GM21723 (cell line): ENCODE data around the gene KANSL2.
"Not testable (repeated sequence)": the region's sequence is repeated elsewhere in the genome, so short reads cannot be mapped to it uniquely, and the experiment has no call there.

Source experiments
- ATAC-seq: cut with Tn5 transposase; IDR thresholded peaks from one replicate; pipeline ENCODE4 v1.9.1; 2021; ENCODE audit warnings: mild to moderate bottlenecking, moderate library complexity; ENCODE audit not compliant: unreplicated experiment

Gene KANSL2

DNA sequence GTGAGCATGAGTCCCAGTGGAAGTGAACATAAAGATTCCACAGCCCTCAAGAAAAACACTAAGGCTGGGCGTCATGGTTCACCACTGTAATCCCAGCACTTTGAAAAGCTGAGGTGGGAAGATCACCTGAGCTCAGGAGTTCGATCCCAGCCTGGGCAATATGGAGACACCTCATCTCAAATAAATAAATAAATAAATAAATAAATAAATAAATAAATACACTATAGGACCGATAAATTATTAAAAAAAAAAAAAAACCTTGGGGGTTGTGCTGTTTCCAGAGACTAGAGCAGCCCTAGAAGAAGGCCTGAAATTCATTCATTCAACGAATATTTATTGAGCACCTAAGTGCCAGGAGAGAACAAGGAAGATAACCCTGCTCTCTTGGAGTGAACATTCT, 1.5 kb upstream of the KANSL2 start:
- ATAC-seq: no peak

DNA sequence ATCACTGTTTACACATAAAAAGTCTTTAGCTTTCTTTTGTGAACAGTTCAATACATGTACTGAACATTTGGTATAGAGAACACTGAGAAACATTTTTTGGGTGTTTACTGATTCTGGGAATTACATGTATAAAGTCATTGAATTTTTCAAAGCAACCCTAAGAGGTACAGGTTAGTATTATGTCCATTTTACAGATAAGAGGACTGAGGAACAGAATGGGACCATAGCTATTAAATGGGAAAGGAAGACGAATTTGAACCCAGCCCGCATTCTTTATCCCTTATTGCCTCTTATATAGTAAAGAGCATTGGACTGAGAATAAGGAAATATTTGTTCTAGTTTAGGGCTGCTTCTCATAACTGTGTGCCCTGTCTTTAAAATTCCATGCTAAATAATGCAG, 889 bp upstream of the KANSL2 start:
- ATAC-seq: no peak

DNA sequence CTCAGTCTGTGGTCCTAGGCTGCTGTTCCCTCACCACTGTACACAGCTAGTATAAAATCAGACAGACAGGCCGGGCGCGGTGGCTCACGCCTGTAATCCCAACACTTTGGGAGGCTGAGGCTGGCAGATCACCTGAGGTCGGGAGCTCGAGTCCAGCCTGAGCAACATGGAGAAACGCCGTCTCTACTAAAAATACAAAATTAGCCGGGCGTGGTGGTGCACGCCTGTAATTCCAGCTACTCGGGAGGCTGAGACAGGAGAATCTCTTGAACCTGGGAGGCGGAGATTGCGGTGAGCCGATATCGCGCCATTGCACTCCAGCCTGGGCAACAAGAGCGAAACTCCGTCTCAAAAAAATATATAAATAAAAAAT, 481 bp upstream of the KANSL2 start:
- ATAC-seq: not testable (repeated sequence)

DNA sequence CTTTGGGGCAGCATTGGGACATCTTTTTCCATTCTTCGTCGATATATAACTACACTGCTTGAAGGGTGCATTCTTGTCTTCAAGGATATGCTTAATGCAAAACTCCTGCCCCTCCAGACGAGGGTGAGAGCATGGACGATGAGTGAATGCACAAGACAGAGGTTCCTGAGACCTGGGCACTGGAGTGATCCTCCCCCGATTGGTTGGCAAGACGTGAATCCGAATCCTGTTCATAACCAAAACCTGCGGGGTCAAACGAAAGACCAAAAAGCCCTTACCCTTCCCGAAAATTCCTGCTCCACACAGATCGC, 684 bp downstream of the KANSL2 start:
- no peak for ATAC-seq

DNA sequence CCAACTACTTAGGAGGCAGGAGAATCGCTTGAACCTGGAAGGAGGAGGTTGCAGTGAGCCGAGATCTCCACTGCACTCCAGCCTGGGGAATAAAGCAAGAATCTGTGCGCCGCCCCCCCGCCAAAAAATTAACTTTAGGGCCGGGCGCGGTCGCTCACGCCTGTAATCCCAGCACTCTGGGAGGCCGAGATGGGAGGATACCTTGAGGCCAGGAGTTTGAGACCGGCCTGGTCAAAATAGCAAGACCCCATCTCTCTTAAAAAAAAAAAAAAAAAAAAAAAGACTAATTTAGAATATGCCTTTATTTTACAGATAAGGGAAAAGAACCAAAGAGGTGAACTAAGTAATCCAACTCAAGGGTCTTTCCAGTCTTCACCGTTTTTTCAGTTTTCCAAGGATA, 1.2 kb downstream of the KANSL2 start:
- ATAC-seq: no peak

DNA sequence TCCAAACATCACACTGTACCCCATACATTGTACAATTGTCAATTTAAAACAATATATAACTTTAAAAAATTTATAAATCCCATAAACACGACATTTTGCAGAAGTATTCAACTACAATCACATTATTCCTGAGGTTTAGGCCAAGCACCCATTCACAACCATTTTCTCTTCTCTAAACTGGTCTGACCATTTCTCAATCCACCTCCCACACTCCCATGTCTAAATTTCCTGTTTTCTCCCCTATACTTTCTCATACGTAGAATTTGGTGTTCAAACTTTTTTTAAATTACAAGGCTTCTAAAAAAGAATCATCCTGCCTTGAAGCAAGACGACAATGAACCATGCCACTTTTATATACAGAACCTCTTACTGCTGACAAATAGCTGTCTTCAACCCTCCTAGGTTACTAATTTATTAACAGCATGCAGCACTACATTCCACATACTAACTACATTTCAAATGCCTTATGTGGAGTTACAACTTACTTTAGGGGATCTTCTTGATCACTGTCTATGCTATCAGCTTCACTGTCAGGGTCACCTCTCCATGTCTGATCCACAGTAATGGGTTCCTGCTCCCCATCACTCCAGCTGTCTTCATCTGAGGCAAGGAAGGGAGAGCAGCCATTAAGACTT, 3.4 kb downstream of the KANSL2 start:
- no peak for ATAC-seq

DNA sequence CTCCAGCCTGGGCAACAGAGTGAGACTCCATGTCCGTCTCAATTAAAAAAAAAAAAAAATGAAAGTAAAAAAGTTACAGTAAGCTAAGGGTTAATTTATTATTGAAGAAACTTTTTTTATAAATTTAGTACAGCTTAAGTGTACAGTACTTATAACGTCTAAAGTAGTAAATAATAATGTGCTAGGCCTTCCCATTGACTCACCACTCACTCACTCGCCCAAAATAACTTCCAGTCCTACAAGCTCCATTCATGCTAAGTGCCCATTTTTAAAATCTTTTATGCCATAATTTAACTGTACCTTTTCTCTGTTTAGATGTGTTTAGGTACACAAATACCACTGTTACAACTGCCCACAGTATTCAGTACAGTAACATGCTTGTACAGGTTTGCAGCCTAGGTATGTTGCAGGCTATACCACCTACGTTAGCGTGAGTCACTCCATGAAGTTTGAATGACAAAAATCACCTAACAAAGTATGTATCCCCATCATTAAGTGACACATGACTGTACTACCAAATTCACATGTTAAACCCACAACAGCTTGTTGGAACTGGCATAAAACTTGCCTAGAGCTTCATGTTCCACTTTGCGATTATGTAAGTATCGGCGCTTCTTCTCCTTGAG, 10.7 kb downstream of the KANSL2 start:
- no peak for ATAC-seq

DNA sequence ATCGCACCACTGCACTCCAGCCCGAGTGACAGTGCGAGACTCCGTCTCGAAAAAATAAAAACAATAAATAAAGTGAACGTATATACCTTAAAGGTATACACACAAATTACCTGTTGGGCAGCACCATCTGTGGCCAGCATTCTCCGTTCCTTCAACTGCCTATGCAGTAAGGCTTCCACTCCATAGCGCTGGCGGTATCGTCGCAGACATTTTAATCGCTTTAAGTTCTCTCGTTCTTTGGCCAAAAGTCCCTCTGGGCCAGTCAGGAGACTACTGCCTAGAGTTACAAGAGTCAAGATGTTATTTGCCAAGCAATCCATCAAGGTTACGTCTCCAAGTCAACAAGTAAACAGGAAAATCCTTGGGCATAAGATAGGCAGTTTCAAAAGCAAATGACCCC, 13.0 kb downstream of the KANSL2 start:
- no peak for ATAC-seq

DNA sequence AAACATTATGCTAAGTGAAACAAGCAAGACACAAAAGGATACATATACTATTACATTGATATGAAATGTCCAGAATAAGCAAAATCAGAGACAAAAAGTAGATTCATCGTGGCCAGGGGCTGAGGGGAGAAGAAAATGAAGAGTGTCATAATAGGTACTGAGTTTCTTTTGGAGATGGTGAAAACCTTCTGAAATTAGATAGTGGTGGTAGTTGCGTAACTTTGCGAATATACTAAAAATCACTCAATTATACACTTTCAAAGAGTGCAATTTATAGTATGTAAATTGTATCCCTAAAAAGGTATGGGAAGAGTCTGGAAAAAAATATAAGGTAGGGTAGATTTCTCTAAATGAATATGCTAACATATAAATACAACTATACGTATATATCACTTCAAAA, 22.2 kb downstream of the KANSL2 start:
- ATAC-seq: no peak

DNA sequence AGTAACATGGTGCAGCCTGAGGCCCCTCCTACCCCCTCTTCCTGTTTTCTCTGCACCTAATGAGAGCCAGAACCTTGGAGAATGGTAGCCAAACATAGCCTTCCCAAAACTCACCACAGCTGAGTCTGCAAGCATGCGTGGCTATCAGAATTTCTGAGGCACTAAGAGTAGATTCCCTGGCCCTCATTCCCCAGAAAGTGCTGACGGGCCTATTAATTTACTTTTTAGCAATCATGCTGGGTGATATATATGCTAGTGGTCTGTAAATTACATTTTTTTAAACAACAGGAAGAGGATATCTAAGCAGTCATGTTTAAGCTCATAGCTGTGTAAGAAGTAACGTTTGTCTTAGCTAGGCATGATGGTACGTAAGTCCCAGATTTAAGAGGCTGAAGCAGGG, 30.4 kb downstream of the KANSL2 start:
- ATAC-seq: no peak

DNA sequence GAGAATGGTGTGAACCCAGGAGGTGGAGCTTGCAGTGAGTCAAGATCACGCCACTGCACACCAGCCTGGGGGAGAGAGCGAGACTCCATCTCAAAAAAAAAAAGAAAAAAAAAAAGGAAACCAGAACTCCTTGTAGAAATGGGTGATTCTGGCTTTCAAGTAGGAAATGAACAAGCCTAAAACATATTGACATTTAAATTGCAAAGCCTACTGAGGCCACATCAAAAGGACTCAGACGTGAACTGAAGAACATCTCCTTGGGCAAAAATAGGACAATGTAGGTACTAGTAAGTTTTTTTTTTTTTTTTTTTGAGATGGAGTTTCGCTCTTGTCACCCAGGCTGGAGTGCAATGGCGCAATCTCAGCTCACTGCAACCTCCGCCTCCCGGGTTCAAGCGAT, 36.7 kb downstream of the KANSL2 start:
- ATAC-seq: not testable (repeated sequence)

DNA sequence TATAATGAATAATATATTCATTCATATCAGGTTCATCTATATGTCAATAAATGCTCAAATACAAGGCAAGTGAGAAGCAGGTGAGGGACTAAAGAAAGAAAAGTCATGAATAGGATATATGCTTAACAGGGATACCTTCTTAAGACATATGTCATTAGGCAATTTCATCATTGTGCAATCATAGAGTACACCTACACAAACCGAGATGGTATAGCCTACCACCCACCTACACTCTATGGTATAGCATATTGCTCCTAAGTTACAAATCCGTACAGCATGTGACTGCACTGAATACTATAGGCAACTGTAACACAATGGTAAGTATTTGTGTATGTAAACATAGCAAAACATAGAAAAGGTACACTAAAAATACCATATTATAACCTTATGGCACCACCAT, 39.0 kb downstream of the KANSL2 start:
- ATAC-seq: no peak

DNA sequence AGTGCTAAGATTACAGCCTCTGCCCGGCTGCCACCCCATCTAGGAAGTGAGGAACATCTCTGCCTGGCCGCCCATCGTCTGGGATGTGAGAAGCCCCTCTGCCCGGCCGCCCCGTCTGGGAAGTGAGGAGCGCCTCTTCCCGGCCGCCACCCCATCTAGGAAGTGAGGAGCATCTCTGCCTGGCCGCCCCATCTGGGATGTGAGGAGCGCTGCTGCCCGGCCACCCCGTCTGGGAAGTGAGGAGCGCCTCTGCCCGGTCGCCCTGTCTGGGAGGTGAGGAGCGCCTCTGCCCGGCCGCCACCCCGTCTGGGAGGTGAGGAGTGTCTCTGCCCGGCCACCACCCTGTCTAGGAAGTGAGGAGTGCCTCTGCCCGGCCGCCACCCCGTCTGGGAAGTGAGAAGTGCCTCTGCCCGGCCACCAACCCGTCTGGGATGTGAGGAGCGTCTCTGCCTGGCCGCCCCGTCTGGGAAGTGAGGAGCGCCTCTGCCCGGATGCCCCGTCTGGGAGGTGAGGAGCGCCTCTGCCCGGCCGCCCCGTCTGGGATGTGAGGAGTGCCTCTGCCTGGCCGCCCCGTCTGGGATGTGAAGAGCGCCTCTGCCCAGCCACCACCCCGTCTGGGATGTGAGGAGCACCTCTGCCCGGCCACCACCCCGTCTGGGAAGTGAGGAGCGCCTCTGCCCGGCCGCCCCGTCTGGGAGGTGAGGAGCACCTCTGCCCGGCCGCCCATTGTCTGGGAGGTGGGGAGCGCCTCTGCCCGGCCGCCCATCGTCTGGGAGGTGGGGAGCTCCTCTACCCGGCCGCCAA, 40.1 kb downstream of the KANSL2 start:
- ATAC-seq: not testable (repeated sequence)

DNA sequence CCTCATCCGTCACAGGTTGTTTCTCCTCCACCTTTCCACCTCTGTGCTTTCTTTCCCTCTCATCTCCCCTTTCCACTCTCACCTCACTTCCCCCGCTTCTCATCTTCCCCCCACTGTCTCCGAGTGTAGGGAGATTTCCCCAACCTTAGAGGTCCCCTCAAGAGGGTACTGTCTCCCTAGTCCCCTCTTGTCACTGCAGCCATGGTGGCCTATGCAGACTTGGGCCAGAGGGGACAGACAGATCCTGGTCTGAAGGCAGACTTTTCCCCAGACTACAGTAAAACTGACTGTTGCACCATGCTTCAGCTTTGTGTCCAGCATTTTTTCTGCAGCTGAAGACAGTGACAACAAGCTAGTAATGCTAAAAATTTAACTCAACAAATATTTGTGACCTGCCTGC, 41.2 kb downstream of the KANSL2 start:
- no peak for ATAC-seq

DNA sequence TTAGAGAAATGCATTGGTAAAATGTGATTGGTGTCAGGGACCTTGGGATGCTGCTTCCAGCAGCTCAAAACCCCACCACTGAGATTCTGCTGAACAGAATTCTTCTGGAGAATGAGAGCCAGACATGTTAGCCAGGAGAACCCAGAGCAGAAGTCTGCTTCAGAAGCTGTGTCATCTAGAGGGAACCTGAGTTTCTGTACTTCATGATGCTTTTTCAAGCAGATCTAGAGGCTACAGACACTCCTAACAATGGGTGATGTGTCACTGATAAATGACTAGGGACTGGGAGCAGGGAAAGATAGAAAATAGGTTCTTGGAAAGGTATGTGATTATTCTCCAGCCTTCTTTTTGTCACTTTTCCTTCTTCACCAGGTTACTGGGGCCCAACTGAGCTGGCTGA, 41.6 kb downstream of the KANSL2 start:
- ATAC-seq: no peak

DNA sequence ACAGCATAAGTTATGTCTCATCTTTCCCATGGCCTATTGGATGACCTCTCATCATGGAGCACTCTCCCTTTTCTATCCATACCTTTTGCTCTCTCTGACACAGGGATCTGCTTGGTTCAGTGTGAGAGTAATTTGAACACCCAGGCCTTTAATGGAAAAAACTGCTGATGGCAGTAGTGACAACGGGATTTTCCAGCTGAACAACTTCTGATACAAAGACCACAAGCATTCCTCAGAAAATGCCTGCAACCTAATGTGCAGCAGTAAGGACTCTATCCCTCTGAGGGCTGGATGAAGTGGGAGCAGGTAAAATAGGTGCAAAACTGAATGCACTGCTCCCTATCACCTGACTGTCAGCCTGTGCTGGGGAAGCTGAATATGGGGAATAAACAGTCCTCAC, 51.0 kb downstream of the KANSL2 start:
- no peak for ATAC-seq

DNA sequence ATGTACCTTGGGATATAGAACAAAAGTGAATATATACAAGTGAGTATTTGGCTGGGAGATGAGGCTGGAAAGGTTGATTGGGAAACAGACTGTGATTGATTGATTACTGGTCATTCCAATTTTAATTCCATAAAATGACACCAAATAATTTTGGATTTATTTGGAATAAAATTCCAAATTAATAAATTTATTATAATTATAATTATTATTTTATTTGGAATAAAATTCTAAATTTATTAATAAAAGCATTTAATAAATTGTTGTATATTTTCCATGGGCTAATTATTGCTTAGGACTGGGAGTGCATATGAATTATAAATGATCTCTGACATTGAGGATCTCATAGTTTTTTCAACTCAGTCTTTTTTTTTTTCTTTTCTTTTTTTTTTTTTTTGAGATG, 51.7 kb downstream of the KANSL2 start:
- ATAC-seq: no peak

DNA sequence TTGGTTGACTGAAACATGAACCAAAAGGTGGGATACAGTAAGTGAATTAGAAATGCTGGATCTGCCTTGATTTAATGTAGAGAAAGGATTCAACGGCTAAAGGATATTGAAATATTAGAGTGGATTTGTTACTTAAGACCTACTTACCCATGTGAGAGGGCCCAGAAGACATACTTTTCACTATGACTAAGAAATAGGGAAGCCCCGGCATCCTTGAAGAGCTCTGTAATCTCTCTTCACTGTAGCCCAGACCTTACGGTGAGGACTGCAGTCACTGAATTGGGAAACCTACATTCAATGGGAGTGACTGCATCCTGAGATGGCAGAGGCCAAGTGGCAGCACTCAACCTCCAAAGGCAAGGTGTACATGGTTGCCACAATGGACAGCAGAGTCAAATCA, 52.5 kb downstream of the KANSL2 start:
- no peak for ATAC-seq

DNA sequence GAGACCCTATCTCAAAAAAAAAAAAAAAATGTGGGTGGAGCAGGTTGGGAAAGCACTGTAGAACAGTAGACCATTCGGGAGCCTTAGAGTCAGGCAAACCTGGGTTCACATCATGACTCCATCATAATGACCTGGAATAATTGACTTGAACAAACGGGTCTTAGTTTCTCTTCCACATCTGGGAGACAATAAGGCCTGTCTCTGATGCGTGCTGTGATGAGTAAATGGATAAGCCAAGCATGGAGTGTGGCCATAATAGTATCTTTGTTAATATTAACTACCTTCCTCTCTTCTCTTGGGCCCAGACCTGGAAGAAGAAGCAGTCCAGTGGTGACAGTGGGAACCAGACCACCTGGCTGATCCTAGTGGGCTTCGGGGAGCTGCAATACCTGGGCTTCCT, 54.5 kb downstream of the KANSL2 start:
- ATAC-seq: no peak

DNA sequence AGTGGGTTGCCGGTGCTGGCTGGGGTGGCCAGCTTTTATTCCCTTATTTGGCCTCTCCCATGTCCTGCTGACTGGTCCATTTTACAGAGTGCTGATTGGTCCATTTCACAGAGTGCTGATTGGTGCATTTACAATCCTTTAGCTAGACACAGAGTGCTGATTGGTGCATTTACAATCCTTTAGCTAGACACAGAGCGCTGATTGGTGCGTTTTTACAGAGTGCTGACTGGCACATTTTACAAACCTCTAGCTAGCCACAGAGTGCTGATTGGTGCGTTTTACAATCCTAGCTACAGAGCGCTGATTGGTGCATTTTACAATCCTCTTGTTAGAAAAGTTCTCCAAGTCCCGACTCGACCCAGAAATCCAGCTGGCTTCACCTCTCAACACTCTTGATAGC, 59.0 kb downstream of the KANSL2 start:
- ATAC-seq: not testable (repeated sequence)

DNA sequence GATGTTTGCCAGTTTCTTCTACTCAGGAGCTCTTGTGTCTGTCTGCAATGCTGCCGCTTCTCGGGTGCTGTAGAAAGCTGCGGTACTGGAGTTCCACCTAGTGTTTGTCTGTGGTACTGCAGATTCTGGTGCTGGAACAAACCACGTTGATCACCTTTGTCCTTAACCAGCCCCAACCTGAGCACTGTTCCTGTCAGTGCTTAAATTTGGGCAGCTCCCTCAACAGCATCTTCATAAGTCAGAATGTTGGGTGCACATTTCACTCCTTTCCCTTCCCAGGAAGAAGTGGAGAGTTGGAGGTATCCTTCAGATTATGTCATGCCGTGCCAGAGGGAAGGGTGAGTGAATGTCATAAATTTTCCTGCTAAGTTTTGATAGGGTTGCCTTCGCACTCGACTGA, 63.5 kb downstream of the KANSL2 start:
- ATAC-seq: peak; percentile 85

DNA sequence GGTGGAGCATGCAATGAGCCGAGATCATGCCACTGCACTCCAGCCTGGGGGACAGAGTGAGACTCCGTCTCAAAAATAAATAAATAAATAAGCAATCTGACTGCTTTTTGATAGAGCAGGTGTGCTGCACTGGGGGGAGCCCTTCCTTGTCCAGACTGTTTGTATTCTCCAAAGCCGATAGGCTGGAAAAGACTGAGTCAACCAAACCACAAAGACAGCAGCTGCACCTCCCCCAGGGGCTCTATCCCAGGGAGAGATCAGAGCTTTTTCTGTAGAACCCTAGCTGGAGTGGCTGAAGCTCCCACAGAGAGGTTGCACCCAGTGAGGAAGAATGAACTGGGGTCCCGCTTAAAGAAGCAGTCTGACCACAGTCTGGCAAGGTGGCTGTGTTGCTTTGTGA, 66.4 kb downstream of the KANSL2 start:
- ATAC-seq: no peak

DNA sequence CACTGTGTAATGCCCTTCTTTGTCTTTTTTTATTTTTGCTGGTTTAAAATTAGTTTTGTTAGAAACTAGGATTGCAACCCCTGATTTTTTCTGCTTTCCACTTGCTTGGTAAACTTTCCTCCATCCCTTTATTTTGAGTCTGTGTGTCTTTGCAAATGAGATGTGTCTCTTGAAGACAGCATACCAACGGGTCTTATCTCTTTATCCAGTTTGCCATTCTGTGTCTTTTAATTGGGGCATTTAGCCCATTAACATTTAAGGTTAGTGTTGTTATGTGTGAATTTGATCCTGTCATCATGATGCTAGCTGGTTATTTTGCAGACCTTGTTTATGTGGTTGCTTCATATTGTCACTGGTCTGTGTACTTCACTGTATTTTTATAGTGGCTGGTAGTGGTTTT, 68.7 kb downstream of the KANSL2 start:
- no peak for ATAC-seq
